ENCODE results near the gene MFGE8. TPM values are rescaled to one million over a fixed set of nuclear protein-coding genes. Genes with fewer than 3 reads are reported as not detected.

MFGE8 gene
- total and polyA plus RNA-seq, 12 donors, result 359 to 690 (median 511) TPM

GRCh38 chr15:88858934-88859333 is 54.2 kb downstream of the MFGE8 start:
- intact Hi-C loops (cut with DNase I), result no loop called here
- H3K27ac ChIP-seq, result no peak overlapping the region
- ATAC-seq, result no peak
- H3K4me3 ChIP-seq, result no peak overlapping the region
- peaks cover 0 to 21% (median 6%) of the 10 kb centered on the region in 7 donors for H3K27me3 ChIP-seq
- H3K4me1 ChIP-seq, result no peaks in the 10 kb centered on the region
- H3K36me3 ChIP-seq, result no peaks in the 10 kb centered on the region
- H3K9me3 ChIP-seq, result peaks cover 0 to 5% (median 0%) of the 10 kb centered on the region in 11 donors
- no peak for TF ChIP-seq CTCF (IDR thresholded peaks at IDR 0.05)
- DNase-seq, result no peak
- 77 to 78% methylated on average over 11 of the region's 11 CpGs for WGBS, 2 donors

- DNase-seq, result no peak
- TF ChIP-seq CTCF (IDR thresholded peaks at IDR 0.05), result no peak
- Histone ChIP-seq H3K9me3 (peaks cover 0 to 5% (median 0%) of the 10 kb centered on the region in 11 donors), H3K27ac (no peak overlapping the region), H3K27me3 (peaks cover 0 to 37% (median 26%) of the 10 kb centered on the region in 7 donors), H3K36me3 (no peaks in the 10 kb centered on the region), H3K4me1 (no peaks in the 10 kb centered on the region), H3K4me3 (no peak overlapping the region)
- intact Hi-C loops (cut with DNase I), result no loop called here
- ATAC-seq, result no peak
These were observed 60.7 kb downstream of the MFGE8 start for GRCh38 chr15:88852476-88852875.

- intact Hi-C loops (cut with DNase I), result no loop called here
- no peak for TF ChIP-seq CTCF (IDR thresholded peaks at IDR 0.05)
- no peak for ATAC-seq
These were observed 63.7 kb downstream of the MFGE8 start for GRCh38 chr15:88849376-88850072.

More at GRCh38 chr15:88849376-88850072, 63.7 kb downstream of the MFGE8 start:
- peaks cover 0 to 3% (median 0%) of the 10 kb centered on the region in 11 donors for H3K9me3 ChIP-seq
- no peak overlapping the region for H3K4me3 ChIP-seq
- H3K27me3 ChIP-seq, result peaks cover 0 to 37% (median 25%) of the 10 kb centered on the region in 7 donors
- 81 to 85% methylated on average over 22 of the region's 22 CpGs for WGBS, 2 donors
- no peak overlapping the region for H3K27ac ChIP-seq
- no peaks in the 10 kb centered on the region for H3K36me3 ChIP-seq
- DNase-seq, result no peak
- H3K4me1 ChIP-seq, result no peaks in the 10 kb centered on the region

Other genes starting within 250 kb of the MFGE8 start
- under 1 TPM in 8 of 10 donors, not detected in 2; 0.08 to 0.26 (median 0.15) TPM for gene ACAN, start 109.9 kb downstream of the MFGE8 start, total RNA-seq
- under 1 TPM; 0.33 to 0.66 TPM for gene ACAN, start 109.9 kb downstream of the MFGE8 start, polyA plus RNA-seq
- gene HAPLN3, start 17.8 kb downstream of the MFGE8 start, total RNA-seq, result 10 to 100 TPM in 1 of 10 donors, 1 to 10 TPM in 9; 1.2 to 25.8 (median 3.7) TPM
- 1 to 10 TPM; 3.8 to 7.3 TPM for gene HAPLN3, start 17.8 kb downstream of the MFGE8 start, polyA plus RNA-seq
- gene ABHD2, start 175.1 kb upstream of the MFGE8 start, total RNA-seq, result 100 to 1,000 TPM in 8 of 10 donors, 10 to 100 TPM in 2; 74.9 to 201 (median 123) TPM
- gene ABHD2, start 175.1 kb upstream of the MFGE8 start, polyA plus RNA-seq, result 10 to 100 TPM in 1 of 2 donors, 1 to 10 TPM in 1; 9.1 to 41.6 TPM

Measured in heart right ventricle (tissue), 16 donors.